GM08714 (cell line): ENCODE data around the gene SSBP4.
A peak's percentile ranks its signal among the peaks of the same experiment; 100 is the strongest.

Experiments used
- H3K4me3 ChIP-seq: fragments of 200-500 bp; sonication (Bioruptor generic); 2 replicates; pipeline ENCODE4 v1.5.1; 2014; ENCODE audit warnings: mild to moderate bottlenecking, low read length, inconsistent platforms
- ZNF274 ChIP-seq: IDR thresholded peaks from 2 replicates; pipeline ENCODE4 v1.6.1; 2012; ENCODE audit warnings: mild to moderate bottlenecking, low read depth, low read length

Gene SSBP4

DNA sequence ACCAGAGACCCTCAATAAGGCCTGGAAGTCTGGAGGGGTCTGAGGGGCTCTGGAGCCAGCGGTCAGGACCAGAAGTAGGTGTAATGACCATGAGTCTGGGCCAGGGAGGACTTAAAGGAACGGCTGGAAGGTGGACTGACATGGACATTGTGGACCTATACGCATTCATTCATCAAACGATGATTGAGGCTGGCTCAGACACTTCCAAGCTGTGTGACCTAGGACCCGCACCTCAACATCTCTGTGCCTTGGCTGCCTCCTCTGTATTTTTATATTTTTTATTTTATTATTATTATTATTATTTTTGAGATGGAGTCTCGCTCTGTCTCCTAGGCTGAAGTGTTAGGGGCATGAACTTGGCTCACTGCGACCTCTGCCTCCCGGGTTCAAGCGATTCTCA, 12.4 kb upstream of the SSBP4 start:
- no peak overlapping the region for H3K4me3 ChIP-seq
- TF ChIP-seq ZNF274: no peak

- TF ChIP-seq ZNF274: no peak
- H3K4me3 ChIP-seq: no peak overlapping the region
Measured at GRCh38 chr19:18408053-18408476, 11.1 kb upstream of the SSBP4 start.

GRCh38 chr19:18412610-18413239, 6.5 kb upstream of the SSBP4 start:
- TF ChIP-seq ZNF274: no peak
- H3K4me3 ChIP-seq: no peak overlapping the region

GRCh38 chr19:18414504-18415177, 4.6 kb upstream of the SSBP4 start:
- no peak for TF ChIP-seq ZNF274
- H3K4me3 ChIP-seq: no peak overlapping the region

DNA sequence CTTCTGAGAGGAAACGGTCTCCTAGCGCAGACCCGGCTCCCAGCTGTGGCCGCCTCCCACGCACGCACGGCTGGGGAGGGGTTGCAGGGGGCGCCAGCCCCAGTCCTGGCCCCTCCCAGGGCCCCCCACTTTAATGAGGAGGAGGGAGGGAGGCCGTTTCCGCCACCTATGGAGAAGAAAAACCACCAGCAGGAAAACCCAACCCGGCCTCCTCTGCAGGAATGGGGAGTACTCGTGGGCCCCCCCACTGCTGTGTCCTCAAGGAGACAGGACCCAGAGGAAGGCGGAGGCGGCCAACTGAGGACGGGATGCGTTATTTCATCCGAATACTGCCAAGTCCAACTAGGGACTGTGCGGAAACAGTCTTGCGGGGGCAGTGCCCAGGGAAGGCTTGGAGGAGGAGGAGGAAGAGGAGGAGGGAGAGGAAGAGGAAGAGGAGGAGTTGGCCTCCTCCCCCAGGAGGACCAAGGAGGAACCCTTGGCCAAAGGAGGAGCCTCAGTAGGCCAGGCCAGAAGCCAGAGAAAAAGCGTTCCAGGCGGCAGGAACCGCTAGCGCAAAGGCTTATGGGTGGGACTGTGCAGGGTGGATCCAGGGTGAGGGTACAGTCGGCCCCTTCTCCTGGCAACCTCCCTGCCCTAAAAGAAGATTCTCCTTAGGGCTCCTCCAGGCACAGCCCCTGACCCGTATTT, 3.9 kb upstream of the SSBP4 start:
- no peak overlapping the region; the same call in 1 of the 2 replicates for H3K4me3 ChIP-seq
- no peak for TF ChIP-seq ZNF274

- TF ChIP-seq ZNF274: no peak
- H3K4me3 ChIP-seq: peak overlapping the region; percentile 29; the same call in 1 of the 2 replicates
Measured at GRCh38 chr19:18416778-18417249, 2.4 kb upstream of the SSBP4 start.

DNA sequence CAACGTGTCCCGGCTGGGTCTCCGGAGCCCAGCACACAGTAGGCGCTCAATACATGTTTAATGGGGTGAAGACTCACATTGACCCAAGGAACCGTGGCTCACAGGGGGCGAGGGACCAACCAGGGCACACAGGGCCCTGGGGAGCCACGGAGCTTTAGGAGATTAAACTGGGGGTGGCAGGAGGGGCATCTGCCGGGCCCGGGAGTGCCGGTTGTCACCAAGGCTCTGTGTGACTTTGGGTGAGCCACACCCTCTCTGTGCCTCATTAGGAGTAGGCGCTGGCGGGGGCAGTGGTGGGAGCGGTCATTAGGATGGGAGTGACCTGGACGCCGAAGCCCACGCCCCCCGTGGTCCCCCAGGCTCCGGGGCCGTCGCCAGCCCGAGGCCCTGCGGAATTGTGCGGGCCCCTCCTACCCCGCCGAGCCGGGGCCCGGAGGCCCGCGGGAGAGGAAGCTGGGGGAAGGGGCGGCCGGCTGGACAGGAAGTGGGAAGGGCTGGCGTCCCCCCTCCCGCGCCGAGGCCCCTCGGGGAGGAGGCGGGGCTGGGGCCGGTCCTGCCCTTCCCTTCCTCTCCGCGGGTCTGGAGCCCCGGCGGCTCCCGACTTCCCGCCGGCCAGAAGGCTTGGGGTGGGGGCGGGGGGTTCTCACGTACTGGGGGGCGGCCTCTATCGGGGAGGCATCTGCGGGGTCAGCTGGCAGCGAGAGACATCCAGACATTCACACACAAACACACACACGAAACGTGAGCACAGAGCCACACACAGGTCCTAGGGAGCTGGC, 1.8 kb upstream of the SSBP4 start:
- TF ChIP-seq ZNF274: no peak
- peak overlapping the region; percentile 29; the same call in 1 of the 2 replicates for H3K4me3 ChIP-seq

- no peak overlapping the region; the same call in 1 of the 2 replicates for H3K4me3 ChIP-seq
Measured at GRCh38 chr19:18418029-18418482, 1.1 kb upstream of the SSBP4 start.

GRCh38 chr19:18418483-18419194, 559 bp upstream of the SSBP4 start:
- H3K4me3 ChIP-seq: no peak overlapping the region; the same call in 1 of the 2 replicates
- TF ChIP-seq ZNF274: no peak

More at GRCh38 chr19:18418029-18418482, 1.1 kb upstream of the SSBP4 start:
- TF ChIP-seq ZNF274: no peak

DNA sequence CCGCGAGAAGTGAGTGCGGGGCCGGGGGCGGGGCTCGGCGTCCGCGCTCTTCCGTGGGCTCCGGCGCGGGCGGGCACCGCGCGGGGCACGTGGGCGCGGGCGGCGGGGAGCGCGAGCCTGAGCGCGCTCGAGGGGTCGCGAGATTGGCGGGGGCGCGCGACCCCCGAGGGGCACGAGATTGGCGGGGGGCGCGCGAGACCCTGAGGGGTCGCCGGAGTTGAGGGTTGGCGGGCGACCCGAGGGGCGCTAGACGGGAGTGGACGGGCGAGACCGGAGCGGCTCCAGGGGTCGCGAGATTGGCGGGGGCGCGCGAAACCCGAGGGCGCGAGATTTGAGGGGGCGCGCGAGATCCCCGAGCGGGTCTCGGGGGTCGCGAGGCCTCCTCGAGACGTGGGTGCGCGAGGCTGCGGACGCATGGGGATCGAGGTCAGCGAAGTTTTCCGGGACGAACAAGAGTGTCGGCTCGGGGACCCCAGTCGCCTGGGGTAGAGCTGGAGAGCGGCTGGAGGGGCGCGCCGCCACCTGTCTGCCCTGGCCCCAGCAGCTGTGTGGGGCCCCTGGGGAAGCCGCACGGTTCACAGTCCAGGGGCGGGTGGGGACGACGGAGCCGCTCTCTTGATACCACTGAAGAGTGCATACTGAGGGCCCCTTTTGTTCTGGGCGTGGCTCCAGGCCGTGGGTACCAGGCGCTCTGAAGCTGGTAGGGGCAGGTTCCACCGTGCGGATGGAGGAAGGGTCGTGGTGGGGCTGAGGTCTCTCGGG, 682 bp downstream of the SSBP4 start:
- peak overlapping the region; percentile 68 for H3K4me3 ChIP-seq
- no peak for TF ChIP-seq ZNF274

DNA sequence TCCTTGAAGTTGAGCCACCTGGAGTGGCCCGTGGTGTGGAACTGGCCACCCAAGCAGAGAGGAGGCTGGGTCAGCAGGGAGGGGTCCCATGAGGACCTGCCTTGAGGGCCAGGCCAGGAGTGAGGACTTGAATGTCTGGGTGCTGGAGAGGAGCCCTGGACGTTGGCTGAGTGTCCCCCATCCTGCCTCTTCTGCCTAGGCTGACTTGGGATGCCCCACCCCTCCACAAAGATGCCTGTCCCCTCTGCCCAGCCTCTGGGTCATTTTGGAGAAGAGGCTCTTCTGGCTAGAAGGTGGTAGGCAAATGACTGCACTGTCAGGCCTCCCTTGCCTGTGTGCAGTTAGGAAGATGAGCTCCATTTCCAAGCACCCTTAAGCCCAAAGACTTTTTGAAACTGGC, 1.7 kb downstream of the SSBP4 start:
- H3K4me3 ChIP-seq: peak overlapping the region; percentile 68; the same call in 1 of the 2 replicates
- TF ChIP-seq ZNF274: no peak

- no peak for TF ChIP-seq ZNF274
- H3K4me3 ChIP-seq: no peak overlapping the region
Measured at GRCh38 chr19:18421371-18421959, 2.3 kb downstream of the SSBP4 start.
